ENCODE results near the gene SNRPF.

Gene SNRPF

DNA sequence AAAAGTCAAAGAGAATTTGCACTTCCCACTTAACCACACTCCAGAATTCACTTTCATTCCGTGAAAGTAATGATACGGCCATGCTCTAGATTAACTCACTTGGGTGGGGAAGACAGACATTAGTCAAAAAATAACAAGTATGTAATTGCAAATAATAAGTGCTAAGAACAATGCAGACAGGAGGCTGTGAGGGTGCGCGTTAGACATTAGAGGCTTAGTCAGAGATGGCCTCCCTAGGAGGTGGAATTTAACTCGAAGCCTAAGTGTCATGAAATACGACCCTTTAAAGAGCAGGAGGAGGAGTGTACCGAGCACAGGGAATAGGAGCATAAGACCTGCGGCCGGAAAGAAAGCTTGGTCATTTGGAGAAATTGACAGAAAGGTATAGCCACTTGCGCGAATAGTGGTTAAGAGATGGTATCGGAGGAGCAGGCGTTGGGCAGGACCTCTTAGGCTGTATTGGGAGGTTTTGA is 628 bp downstream of the SNRPF start:
- DNase-seq (ENCODE audit: low read depth, low spot score) = no peak

DNA sequence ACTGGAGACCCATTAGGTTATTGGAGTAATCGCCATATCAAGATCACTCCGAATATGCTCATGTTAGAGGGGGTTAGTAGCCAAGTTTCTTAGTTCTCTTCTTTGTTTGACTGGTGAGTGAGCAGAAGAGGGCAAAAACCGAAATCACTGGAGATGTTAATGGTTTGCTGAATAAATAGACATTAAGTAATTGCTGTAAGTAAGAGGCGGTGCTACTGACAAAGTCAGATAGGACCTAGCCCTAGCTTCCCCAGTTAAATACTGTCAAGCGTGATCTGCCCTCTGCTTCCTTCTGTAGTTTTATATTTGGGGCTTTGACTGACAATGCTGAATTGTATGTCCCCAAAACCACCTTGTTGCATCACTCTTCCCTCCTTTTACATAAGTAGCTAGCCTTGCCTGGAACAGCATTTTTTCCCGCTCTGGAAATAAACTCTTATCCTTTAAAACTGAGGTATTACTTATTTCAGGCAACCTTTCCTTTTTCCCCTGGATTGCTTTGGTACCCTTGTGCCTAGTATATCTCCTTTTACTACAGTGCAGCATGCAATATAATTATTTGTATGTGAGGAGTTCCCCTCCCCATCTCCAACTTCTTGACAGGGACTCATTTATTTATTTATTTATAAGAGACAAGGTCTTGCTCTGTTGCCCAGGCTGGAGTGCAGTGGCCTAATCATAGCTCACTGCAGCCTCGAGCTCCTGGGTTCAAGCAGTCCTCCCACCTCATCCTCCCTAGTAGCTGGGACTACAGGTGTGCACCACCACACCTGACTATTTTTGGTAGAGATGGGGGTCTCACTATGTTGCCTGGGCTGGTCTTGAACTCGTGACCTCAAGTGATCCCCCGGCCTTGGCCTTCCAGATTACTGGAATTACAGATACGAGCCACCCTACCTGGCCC is 1.4 kb downstream of the SNRPF start:
- DNase-seq (ENCODE audit: low read depth, low spot score) = no peak

DNA sequence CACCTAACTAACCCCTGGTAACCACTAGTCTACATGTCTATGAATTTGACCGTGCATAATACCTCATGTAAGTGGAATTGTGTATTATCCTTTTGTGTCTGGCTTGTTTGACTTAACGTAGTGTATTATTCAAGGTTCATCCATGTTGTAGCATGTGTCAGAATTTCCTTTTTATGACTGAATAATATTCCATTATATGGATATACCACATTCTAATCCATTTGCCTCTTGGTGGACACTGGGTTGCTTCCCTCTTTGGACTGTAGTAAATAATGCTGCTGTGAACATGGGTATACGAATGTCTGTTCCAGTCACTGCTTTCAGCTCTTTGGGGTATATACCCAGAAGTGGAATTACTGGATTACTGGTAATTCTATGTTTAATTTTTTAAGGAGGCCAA is 3.3 kb downstream of the SNRPF start:
- DNase-seq (ENCODE audit: low read depth, low spot score) = no peak

DNA sequence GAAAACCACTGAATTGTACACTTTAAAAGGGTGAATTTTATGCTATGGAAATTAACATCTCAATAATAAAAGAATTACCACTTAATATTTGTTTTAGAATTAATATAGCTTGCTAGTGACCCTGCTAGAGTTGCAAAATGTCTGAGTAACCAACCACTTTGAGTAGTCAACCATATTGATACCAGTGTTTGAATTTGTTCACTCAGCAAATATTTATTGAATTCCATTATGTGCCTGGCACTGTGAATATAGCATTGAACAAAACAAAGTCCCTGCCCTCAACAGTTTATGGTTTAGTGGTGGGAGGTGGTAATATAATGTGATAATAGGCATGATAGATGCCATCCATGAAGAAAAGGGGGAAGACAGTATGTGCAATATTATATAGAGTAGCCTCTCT is 4.6 kb downstream of the SNRPF start:
- no peak for DNase-seq (ENCODE audit: low read depth, low spot score)

DNA sequence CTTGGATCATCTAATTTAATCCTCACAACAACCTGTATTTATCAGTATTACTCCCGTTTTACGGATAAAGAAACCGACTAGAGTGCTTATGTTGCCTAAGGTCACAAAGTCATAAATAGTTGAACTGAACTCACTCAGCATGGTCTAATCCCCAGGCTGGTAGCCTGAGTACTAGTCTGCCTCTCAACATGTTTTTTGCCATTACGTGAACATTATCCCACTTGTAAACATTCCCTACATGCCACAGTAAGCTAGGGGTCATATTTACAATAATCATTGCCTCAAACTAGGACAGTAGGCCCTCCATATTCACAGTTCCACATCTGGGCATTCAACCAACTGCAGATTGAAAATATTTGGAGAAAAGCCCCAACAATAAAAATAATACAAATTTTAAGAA is 12.1 kb downstream of the SNRPF start:
- DNase-seq (ENCODE audit: low read depth, low spot score) = no peak

DNA sequence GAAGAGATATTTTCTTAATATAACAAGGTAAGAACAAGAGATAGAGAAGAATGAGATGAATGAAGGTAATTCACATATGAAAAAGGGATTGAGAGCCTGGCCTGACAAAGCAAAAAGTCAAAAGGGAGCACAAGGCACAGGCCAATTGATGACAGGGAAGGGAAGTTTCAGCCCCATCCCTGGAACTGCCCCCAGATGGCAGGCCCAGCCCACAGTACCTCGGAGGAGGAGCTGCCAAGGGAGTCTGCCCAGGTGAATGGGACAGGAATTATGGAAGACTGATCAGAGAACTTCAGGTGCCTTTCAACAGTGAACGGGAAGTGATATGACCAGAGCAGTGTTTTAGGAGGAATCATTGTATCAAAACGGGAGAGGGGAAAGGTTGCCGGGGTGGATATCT is 15.7 kb downstream of the SNRPF start:
- no peak for DNase-seq (ENCODE audit: low read depth, low spot score)

DNA sequence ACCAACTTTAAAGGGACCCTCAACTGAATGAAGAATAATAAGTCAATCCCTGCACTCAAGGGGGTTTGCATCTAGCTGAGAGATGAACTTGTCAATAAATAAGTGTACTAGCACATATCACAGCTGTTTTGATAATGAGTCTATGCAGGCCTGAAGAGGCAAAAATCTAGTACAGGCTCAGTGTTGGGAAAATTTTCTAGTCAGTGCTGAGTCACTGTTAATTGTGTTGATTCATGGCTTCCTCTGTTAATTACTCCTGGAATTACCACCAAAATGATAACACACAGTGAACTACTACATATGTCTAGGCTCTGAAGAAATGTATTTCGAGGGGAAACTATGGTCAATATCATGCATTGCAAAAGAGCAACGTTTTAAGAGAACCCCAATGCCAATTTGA is 18.9 kb downstream of the SNRPF start:
- DNase-seq (ENCODE audit: low read depth, low spot score) = no peak

DNA sequence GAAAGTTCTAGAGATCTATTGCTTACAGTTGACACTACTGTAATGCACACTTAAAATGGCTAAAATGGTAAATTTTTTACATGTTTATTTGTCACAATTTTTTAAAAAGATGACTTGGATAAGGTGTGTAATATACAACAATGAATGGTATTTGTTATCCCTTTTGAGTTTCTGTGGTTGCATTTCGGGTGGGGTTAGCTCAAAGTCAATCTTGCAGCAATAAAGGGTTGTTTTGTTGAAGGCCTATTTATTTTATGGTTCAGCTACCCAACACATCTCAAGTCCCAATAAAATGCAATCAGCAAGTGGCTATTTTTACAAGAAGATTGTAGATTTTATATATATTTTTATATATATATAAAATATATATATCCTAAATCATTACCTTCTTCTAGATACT is 22.1 kb downstream of the SNRPF start:
- DNase-seq (ENCODE audit: low read depth, low spot score) = no peak

DNA sequence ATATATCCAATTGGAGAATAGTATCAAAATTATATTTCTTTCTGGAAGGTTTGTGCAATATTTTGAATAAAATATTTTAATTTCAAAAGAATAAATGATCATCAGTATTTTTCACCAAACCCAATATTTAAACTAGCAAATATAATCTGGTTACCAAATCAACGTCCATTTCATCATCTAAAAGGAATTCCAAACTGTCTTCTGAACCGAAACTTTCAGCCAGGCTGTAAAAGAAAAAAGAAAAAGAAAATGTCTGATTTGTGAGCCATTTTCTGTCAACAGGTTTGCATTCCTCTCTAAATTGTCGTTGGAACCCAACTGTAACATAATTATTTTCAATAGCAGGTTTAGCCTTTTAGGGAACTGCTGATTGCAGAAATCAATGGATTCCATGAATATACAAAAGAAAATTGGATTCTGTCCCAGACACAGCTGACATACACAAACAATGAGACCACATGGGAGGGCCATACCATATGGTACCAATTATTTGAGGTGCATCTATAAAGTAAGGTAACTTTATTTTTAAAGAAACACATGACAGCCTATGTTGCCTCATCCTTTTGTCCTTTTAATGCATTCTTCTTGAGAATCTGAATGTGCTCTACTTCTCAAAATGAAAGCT is 22.7 kb downstream of the SNRPF start:
- DNase-seq (ENCODE audit: low read depth, low spot score) = no peak

DNA sequence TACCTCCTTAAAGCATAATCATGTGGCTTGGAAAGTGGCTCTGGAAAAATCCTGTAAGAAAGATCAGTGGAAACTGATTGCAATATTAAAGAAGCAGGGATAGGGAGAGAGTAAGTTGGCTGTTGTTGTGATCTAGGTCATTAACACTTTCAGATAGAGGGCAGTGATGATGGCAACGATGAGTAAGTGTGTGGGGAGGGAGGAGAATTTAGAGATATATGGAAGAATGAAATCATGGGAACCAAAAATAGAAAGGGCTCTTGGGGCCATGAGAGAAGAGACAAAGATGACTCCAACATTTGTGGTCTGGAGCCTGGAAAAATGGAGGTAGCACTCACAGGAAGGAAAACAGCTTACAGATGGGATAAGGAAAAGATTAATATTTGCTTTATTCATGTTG is 23.3 kb downstream of the SNRPF start:
- no peak for DNase-seq (ENCODE audit: low read depth, low spot score)

DNA sequence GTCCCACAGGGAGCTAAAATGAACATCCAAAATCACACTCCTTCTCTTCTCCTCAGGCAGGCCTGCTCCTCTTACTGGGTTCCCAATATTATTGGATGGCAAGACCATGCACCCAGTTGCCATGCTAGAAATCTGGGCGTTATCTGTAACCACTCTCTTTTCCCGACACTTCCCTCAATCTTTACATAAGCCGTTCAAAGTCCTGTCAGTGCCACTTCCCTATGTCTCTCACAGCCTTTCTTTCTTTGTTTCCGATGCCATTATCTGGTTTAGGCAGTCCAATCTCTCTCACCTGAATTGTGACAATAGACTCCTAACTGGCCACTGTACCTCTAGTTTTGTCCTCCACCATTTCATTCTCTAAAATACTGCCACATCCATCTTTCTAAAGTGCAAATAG is 24.1 kb downstream of the SNRPF start:
- no peak for DNase-seq (ENCODE audit: low read depth, low spot score)

DNA sequence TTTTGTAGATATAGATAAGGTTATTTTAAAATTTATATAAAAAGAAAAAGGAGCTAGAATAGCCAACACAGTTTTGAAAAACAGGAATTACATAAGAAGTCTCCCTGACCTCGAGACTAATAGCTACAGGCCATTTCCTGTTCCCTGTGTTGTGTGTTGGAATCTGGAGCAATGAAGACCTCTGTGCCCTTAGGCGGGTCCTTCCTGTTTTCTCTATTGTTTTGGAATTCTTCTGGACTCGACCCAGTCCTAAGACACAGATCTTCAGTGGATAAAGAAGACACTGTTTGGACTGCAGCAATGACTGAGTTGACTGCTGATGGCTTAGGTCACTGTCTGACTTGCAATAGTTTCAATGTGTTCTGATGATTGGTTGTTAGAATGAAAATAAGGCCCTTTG is 26.2 kb downstream of the SNRPF start:
- no peak for DNase-seq (ENCODE audit: low read depth, low spot score)

DNA sequence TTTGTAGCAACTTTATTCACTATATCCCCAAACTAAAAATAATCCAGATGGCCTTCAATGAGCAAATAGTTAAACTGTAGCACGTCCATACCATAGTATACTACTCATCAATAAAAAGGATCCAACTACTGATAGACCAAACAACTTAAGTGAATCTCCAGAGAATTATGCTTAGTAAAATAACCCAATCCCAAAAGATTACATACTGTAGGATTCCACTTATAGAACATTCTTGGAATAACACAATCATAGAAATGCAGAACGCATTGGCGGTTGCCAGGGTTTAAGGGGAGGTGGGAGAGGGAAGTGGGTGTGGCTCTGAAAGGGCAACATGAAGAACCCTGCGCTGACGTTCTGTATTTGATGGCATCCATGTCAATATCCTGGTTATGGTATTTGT is 28.6 kb downstream of the SNRPF start:
- no peak for DNase-seq (ENCODE audit: low read depth, low spot score)

DNA sequence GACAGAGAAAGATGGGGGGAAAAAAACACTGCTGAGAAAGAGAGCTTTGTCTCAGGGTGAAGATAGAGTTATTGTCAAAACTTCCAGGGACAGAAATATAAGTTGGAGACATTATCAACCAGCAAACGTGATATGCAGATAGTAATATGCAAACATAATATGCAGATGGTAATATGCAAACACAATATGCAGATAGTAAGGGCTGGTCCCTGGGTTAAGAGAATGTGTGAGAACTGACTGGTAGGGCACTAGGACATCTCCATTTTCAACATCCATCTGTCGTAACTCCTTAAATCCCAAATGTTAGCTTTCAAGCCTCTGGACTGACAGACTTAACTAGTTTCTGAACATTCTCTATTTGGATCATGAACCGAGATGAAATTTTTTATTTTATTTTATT is 32.2 kb downstream of the SNRPF start:
- no peak for DNase-seq (ENCODE audit: low read depth, low spot score)

DNA sequence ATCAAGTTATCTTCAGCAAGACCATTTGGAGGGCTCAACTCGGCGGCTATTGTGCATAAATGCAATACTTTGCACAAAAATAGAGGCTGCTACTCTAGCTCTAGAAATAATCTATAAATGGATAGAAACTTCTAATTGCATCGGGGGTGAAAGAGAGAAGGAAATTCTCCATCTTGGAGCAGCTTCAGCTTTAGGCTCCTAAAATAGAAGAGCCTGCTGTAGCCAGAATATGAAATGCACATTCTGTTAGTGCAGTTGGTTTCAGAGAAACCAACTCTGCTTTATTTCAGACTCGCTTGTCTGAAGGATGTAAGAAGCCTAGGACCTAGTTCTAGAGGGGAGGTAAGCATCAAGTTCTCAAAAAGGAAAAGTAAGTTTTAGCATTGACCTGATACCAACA is 38.1 kb downstream of the SNRPF start:
- no peak for DNase-seq (ENCODE audit: low read depth, low spot score)

DNA sequence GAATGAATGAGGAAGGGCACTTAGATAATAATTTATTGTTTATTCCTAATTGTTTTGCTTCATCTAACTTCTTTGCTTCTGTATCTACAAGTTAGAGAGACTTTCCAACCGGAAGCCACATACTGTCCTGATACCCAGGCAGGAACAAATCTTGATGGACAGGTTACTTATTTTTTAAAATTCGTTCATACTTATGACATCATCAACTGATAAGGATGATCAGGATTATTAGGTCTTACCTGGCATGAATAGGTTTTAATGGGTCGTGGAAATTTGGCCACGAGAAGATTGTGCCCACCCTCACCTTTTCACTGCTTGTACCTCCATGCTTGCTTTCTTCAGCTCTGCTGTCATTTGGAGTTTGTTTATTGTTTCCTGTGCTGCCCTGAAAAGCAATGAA is 39.3 kb downstream of the SNRPF start:
- DNase-seq (ENCODE audit: low read depth, low spot score) = no peak

DNA sequence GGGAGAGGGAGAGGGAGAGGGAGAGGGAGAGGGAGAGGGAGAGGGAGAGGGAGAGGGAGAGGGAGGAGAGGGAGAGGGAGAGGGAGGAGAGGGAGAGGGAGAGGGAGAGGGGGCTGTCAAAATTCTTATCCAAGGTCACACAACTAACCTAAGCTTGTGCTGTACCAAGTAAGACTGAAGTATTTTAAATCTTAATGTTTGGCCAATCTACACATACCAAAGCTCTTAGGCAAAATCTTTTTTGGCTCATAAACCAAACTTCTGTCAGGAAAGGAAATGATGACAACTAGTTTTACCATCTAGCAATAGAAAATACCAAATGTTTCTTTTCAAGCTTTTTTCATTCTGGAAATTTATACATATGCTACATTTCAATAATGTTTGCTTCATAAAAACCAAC is 49.8 kb downstream of the SNRPF start:
- no peak for DNase-seq (ENCODE audit: low read depth, low spot score)

DNA sequence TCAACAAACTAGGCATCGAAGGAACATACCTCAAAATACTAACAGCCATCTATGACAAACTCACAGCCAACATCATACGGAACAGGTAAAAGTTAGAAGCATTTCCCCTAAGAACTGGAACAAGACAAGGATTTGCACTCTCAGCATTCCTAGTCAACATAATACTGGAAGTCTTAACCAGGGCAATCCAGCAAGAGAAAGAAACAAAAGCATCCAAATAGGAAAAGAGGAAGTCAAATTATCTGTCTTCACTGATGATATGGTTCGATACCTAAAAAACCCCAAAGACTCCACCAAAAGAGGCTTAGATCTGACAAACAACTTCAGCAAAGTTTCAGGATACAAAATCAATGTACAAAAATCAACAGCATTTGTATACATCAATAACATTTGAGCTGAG is 51.1 kb downstream of the SNRPF start:
- DNase-seq (ENCODE audit: low read depth, low spot score) = no peak
